ENCODE data around the gene METTL18. TPM values are rescaled to one million over a fixed set of nuclear protein-coding genes. Genes with fewer than 3 reads are reported as not detected.

METTL18 gene
- polyA plus RNA-seq, 3 donors, result 13.5 to 15.2 (median 14.2) TPM

- no peak for DNase-seq
These were observed 1.6 kb upstream of the METTL18 start for GRCh38 chr1:169796274-169796810.

GRCh38 chr1:169795687-169796086, 980 bp upstream of the METTL18 start:
- no peak for DNase-seq

GRCh38 chr1:169793730-169794129, 977 bp downstream of the METTL18 start:
- DNase-seq, result no peak

GRCh38 chr1:169788402-169788801, 6.3 kb downstream of the METTL18 start:
- DNase-seq, result no peak

- DNase-seq, result no peak
These were observed 7.7 kb downstream of the METTL18 start for GRCh38 chr1:169786974-169787373.

GRCh38 chr1:169785267-169785666, 9.4 kb downstream of the METTL18 start:
- DNase-seq, result no peak

- DNase-seq, result no peak
These were observed 10.6 kb downstream of the METTL18 start for GRCh38 chr1:169784102-169784501.

GRCh38 chr1:169782596-169782995, 12.1 kb downstream of the METTL18 start:
- no peak for DNase-seq

GRCh38 chr1:169779970-169780369, 14.7 kb downstream of the METTL18 start:
- no peak for DNase-seq

- no peak for DNase-seq
These were observed 15.6 kb downstream of the METTL18 start for GRCh38 chr1:169779150-169779549.

- no peak for DNase-seq
These were observed 18.3 kb downstream of the METTL18 start for GRCh38 chr1:169776440-169776839.

- no peak for DNase-seq
These were observed 26.5 kb downstream of the METTL18 start for GRCh38 chr1:169768161-169768560.

GRCh38 chr1:169765580-169766331, 29.0 kb downstream of the METTL18 start:
- DNase-seq, result no peak

- DNase-seq, result no peak
These were observed 29.8 kb downstream of the METTL18 start for GRCh38 chr1:169764919-169765318.

GRCh38 chr1:169762699-169763098, 32.0 kb downstream of the METTL18 start:
- DNase-seq, result no peak

GRCh38 chr1:169759038-169759437, 35.7 kb downstream of the METTL18 start:
- no peak for DNase-seq

- no peak for DNase-seq
These were observed 41.2 kb downstream of the METTL18 start for GRCh38 chr1:169753549-169753948.

- no peak for DNase-seq
These were observed 44.7 kb downstream of the METTL18 start for GRCh38 chr1:169750041-169750440.

GRCh38 chr1:169746550-169746949, 48.2 kb downstream of the METTL18 start:
- DNase-seq, result no peak

- no peak for DNase-seq
These were observed 49.5 kb downstream of the METTL18 start for GRCh38 chr1:169745015-169745861.
